SW 1271 (cell line): ENCODE results near the gene LOC101059915.
"Not testable (repeated sequence)": the region's sequence is repeated elsewhere in the genome, so short reads cannot be mapped to it uniquely, and the experiment has no call there.

Experiments
- DNase-seq, 2 experiments: peaks; one replicate each; lab custom pipeline; 2025; lab: John Stamatoyannopoulos, UW

Gene LOC101059915

DNA sequence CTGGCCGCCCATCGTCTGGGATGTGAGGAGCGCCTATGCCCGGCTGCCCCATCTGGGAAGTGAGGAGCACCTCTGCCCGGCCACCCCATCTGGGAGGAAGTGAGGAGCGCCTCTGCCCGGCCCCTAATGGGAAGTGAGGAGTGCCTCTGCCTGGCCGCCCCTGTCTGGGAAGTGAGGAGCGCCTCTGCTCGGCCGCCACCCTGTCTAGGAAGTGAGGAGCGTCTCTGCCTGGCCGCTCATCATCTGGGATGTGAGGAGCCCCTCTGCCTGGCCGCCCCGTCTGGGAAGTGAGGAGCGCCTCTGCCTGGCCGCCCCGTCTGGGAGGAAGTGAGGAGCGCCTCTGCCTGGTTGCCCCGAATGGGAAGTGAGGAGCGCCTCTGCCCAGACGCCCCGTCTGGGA, 8.3 kb downstream of the LOC101059915 start:
- DNase-seq: not testable (repeated sequence)

DNA sequence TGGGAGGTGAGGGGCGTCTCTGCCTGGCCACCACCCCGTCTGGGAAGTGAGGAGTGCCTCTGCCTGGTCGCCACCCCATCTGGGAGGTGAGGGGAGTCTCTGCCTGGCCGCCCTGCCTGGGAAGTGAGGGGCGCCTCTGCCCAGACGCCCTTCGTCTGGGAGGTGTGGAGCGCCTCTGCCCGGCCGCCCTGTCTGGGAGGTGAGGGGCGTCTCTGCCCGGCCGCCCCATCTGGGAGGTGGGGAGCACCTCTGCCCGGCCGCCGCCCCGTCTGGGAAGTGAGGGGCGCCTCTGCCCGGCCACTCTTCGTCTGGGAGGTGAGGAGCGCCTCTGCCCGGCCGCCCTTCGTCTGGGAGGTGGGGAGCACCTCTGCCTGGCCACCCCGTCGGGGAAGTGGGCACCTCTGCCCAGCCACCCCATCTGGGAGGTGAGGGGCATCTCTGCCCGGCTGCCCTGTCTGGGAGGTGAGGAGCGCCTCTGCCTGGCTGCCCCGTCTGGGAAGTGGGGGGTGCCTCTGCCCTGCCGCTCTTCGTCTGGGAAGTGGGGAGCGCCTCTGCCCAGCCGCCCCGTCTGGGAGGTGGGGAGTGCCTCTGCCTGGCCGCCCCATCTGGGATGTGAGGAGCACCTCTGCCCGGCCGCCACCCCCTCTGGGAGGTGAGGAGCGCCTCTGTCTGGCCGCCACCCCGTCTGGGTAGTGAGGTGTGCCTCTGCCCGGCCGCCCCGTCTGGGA, 8.9 kb downstream of the LOC101059915 start:
- not testable (repeated sequence) for DNase-seq

DNA sequence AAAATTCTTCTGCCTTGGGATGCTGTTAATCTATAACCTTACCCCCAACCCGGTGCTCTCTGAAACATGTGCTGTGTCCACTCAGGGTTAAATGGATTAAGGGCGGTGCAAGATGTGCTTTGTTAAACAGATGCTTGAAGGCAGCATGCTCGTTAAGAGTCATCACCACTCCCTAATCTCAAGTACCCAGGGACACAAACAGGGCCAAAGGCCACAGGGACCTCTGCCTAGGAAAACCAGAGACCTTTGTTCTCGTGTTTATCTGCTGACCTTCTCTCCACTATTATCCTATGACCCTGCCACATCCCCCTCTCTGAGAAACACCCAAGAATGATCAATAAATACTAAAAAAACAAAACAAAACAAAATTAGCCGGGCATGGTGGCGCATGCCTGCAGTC, 9.8 kb downstream of the LOC101059915 start:
- not testable (repeated sequence) for DNase-seq

DNA sequence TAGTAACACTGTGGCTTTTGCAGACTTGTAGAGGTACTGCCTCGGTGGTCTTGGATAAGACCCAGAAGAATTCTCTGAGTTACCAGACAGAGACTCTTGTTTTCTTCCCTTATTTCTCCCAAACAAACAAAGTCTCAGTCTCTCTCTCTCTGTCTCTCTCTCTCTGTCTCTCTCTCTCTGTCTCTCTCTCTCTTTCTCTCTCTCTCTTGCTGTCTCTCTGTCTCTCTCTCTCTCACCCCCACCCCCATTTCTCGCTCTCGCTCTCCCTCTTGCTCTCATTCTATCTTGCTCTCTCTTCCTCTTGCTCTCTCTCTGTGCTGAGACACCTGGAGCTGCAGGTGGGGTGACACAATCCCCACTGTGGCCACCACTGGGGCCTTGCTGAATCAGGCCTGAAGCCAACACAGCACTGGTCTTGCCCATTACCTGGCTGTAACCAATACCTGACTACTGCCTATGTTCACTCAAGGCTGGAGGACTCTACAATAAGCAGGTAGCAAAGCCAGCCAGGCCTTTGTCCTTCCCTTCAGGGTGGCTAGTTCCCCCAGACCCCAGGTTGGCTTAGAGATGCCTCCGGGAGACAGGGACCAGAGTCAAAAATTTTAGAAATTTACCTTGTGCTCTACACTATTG, 12.3 kb downstream of the LOC101059915 start:
- DNase-seq: no peak

DNA sequence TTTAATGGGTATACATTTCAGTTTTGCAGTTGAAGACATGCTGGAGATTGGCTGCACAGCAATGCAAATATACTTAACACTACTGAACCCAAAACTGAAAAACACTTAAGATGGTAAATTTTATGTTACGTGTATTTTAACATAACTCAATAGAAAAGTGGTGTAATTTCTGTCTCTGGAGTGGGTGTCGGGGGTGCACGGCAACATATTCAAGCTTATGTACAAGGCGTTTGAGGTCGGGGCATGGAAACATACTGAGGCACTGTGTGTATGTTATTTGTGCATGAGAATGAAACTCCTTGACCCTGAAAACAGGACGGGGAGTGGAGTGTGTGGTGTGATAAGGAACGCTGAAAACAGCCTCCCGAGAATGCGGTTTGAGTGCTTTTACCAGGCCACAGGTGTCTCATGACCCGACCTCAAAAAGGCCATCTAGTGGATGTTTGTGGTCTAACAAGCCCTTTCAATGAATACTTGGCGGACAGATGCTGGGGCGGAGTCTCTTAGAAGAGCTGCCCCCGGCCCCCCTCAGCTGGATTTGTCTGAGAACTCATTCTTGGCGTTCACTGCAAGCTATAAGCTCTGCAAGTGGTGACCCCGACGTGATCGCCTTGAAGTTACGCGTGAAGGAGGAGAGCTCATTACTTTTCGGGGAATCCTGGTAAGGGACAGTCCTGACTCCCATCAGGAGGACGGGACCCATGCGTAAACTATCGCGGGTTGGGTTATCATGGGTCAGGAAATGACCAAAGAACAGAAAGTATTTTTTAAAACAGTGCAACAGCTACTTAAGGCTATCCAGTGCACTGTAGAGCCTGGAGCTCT, 29.5 kb downstream of the LOC101059915 start:
- DNase-seq: not testable (repeated sequence)

DNA sequence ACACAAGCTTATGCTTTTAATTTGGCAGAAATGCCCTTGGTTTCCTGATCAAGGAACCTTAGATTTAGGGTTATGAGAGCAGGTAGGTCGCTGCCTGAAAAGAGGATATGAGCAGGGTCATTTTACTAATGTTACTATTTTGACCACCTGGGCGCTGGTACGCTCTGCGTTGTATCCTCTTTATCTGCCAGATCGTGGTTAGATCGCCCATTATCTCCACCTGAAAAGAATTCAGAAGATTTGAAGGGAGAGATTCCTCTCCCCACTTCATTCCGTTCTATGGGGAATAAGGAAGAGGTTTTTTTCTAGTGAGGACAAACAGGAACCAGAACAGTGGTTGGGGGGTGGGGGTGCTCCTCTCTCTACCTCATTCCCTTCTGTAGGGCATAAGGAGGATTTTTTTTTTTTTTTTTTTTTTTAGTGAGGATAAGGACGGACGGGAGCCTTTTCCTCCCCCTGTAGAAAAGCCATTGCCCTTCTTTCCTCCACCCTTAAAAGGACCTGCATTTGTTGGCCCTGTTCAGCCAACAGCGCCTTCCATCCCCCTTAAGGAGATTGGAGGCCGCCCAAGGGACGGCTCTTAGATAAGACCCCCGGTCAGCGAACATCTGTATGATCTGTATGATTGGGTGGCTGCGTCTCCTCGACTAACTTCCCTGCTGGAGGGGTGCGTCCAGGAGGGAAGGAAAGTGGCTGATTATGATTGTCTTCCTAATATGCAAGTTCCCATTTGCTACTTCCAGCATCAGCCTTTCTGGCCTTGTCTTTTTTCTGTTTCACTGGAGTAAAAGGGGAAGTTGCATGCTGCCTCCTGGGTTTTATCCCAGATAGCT, 30.3 kb downstream of the LOC101059915 start:
- DNase-seq: not testable (repeated sequence)

DNA sequence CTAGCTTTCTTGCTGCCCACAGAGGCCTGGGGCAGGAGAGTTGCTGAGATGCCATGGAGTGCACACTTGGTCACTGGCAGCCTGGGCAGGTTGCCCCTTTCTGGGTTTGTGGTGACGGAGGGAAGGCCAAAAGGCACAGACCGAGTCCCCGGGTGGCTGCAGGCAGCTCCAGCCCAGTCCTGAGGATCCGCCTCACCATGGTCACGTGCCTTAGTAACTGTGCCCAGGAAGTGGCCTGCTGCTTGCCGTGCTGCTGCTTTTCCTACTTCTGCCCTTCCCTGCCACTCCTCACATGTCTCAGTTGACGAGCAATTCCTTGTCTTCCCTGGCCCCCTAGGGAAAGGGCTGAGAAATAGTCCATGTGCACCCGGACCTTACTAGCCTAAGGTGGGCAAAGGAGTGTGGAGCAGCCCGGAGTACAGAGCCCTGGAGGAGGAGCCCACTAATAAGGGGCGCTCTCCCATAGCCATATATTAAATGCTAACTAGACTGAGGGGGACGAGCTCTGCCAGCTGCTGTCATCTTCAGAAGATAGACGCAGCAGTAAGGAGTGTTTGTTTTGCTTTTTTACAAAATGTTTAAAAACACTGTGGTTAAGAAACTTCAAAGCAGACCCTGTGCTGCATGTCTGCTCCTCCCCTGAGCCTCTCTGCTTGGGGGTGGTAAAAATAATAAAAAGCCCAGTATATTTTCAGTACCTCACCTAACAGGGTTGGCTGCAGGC, 31.1 kb downstream of the LOC101059915 start:
- not testable (repeated sequence) for DNase-seq

DNA sequence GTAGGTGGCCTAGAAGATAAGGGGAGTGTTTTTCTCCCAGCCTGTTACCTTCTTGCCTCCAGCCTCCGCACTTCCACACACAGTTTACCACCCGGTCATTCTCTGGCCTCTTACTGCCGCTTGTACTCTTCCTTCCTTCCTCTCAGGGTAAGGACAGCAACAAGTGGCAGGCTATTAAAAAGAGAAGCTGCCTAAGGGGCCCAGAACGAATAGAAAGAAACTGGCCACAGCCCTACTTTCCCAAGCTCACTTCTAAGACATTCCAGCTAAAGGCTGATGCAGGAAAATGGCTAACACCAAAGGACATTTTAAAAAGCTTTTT, 31.6 kb downstream of the LOC101059915 start:
- DNase-seq: not testable (repeated sequence)

DNA sequence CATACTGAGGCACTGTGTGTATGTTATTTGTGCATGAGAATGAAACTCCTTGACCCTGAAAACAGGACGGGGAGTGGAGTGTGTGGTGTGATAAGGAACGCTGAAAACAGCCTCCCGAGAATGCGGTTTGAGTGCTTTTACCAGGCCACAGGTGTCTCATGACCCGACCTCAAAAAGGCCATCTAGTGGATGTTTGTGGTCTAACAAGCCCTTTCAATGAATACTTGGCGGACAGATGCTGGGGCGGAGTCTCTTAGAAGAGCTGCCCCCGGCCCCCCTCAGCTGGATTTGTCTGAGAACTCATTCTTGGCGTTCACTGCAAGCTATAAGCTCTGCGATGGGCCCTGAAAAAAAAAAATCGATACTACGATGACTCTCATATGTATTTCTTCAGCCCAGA, 35.5 kb downstream of the LOC101059915 start:
- DNase-seq: not testable (repeated sequence)

DNA sequence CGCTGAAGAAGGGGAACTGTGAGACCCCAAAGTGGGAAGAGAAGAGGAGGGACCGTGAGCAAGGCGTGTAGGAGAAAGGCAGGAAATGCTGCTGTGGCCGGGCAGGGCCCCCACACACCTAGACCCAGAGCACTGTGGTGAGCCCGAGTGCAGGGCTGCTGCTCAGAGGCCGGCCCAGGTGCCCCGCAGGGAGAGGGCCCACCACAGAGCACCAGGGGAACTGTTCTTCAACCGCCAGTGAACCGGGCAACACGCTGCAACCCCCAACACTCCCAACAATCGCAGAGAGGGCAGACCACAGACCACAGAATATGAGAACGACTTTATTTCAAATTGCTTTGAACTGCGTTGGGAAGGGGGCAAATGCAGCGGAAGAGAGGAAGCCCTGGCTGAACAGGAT, 46.7 kb downstream of the LOC101059915 start:
- DNase-seq: not testable (repeated sequence)

DNA sequence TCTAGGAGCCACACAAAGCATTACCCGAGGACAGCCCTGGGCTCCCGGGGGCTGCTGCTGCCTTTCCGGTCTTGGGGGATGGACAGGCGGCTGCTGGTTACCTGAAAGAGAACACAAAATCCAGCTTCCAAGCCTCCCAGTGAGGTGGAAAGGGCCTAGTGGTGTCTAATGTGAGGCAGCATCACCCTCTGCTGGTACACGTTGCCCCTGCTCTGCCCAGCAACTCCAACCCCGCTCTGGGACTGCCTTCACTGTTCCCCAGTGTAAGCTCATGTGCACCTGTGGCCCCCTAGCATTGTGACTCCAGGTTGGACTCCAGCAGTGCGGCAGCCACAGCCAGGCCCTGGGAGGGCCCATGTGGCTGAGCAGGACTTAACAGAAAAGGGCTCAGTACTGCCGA, 48.2 kb downstream of the LOC101059915 start:
- not testable (repeated sequence) for DNase-seq

DNA sequence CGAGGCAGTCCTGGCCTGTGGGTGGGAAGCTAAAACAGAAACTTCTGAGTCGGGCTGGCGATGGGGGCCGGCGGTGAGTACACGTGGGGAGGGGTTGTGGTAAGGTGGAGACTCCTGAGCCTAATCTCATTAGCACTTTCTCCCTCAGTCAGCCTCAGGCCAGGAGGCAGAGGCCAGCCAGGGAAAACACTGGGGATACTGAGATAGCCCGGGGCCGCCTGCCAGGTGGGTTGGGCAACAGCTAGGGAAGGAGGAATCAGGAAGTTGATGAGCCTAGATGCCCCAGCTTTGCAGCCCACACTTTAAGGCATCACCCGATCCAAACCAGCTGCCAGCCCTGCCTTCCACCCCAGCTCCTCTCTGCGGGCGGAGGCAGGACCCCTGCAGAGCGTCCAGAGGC, 49.0 kb downstream of the LOC101059915 start:
- not testable (repeated sequence) for DNase-seq

DNA sequence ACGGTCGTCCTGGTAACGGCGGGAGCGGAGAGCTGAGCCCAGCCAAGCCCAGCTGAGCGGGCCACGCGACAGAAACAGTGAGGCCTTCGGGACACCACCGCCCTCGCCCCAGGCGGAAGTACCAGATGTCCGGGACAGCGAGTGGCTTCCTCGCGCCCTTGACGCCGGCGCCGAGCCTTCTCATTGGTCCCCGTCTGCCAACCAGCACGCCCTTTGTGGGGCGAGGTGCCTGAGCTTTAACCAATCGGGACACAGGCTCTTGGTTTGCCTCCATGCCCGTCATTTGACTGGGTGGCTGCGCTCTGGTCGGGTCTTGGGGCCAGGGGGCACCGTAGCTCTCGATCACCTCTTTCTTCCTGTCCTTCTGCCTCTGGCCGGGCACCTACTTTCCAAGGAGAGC, 50.8 kb downstream of the LOC101059915 start, which contains the start of gene CXorf49:
CXorf49 (minus strand) TSS at position 101 of the 400 bp plus-strand sequence. CDS start 134 bp downstream, outside the sequence.
- not testable (repeated sequence) for DNase-seq

DNA sequence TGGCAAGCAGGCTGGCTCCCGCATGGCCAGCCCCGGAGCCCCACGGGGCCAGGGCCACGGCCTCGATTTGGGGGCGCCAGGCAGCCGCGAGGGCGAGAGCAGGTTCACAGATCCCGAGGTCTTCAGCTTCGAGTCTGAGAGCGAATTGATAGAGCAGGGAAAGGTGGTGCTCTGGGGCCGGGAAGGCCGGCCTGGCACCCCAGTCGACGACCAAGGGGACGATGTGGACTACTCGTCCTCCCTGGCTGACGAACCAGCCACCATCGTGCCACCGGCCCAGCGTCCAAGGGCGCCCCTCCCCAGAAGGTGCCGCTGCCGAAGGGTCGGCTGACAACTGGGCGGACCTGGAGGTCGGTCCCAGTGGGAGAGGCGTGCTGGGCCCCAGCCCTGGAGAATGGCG, 51.8 kb downstream of the LOC101059915 start:
- DNase-seq: not testable (repeated sequence)

DNA sequence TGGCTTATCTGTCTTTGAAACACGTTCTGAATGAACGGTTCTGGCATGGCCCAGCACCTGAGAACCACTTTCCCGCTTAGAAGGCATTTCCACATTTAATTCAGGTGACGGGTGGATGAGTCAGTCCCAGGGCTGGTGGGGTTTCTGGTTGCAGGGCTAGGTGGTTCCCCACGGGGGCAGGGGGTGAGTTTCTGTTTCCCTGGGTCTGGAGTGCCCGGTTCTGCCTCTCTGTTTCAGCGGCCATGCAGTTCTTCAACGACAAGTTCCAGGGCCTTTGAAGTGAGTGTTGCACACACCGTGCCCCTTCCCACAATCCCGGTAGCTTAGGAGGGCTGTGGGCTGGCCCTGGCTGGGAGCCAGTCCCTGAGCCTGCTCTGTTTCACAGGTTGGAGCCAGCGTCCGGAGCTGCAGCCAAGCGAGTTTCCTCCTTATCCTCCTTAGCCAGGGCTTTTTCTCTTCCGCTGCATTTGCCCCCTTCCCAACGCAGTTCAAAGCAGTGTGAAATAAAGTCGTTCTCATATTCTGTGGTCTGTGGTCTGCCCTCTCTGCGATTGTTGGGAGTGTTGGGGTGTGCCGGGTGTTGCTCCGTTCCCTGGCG, 53.0 kb downstream of the LOC101059915 start:
- DNase-seq: not testable (repeated sequence)
